HPDE6-E6E7 (cell line): ENCODE results near the gene OR2T34.
"Not testable (repeated sequence)": the region's sequence is repeated elsewhere in the genome, so short reads cannot be mapped to it uniquely, and the experiment has no call there.

Experiments
- DNase-seq: peaks from one replicate; pipeline ENCODE4 v3.0.0; 2011; ENCODE audit warnings: missing footprints; ENCODE audit errors: extremely low spot score

Gene OR2T34

GRCh38 chr1:248562672-248563071, 11.9 kb downstream of the OR2T34 start, which contains the start of gene OR2T29:
Gene OR2T29 (minus strand): TSS chr1:248562772. CDS start chr1:248559491, 3,281 bp downstream.
- not testable (repeated sequence) for DNase-seq

GRCh38 chr1:248551027-248551426, 23.5 kb downstream of the OR2T34 start:
- not testable (repeated sequence) for DNase-seq

- not testable (repeated sequence) for DNase-seq
These were observed 27.2 kb downstream of the OR2T34 start for GRCh38 chr1:248547383-248547782.

GRCh38 chr1:248537449-248537848, 37.1 kb downstream of the OR2T34 start:
- not testable (repeated sequence) for DNase-seq
